ENCODE results near the gene NAE1.

NAE1 gene

DNA sequence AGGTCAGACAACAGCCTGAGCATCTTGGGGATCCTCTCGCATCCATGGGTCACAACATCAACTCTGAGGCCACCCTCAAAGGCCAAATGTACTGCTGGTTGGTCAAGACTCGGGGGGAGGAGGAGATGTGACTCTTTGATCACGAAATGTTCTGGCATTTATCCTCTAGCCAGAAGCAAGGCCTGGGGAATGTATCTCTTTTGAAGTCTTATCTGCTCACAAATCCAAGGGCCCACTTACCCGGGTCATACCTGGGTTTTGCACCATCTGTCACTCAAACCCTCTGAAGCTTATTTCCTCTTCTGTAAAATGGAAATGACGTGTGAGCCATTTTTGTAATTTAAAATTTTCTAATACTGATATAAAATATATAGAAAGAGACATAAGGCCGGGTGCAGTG, 26.7 kb upstream of the NAE1 start:
- no peak overlapping the region for H3K4me2 ChIP-seq (ENCODE audit: low read depth, low read length, poor library complexity, severe bottlenecking)
- no peaks in the 10 kb centered on the region for H3K36me3 ChIP-seq (ENCODE audit: insufficient read depth, low read length)
- H3F3A ChIP-seq (ENCODE audit: low read depth): no peaks in the 10 kb centered on the region
- H4K20me1 ChIP-seq (ENCODE audit: insufficient read depth, low read length, poor library complexity, severe bottlenecking): no peaks in the 10 kb centered on the region
- no peak overlapping the region for H3K4me3 ChIP-seq (ENCODE audit: low read length, poor library complexity, severe bottlenecking)
- no peaks in the 10 kb centered on the region for H3K9me3 ChIP-seq (ENCODE audit: insufficient read depth, low read depth, low read length)
- no peaks in the 10 kb centered on the region for H3K4me1 ChIP-seq (ENCODE audit: insufficient read depth, low read length, poor library complexity, severe bottlenecking)
- H2AFZ ChIP-seq (ENCODE audit: low read length): no peak overlapping the region
- H3K9ac ChIP-seq (ENCODE audit: low read depth, low read length, poor library complexity, severe bottlenecking): no peak overlapping the region
- TF ChIP-seq, protein P1, sequence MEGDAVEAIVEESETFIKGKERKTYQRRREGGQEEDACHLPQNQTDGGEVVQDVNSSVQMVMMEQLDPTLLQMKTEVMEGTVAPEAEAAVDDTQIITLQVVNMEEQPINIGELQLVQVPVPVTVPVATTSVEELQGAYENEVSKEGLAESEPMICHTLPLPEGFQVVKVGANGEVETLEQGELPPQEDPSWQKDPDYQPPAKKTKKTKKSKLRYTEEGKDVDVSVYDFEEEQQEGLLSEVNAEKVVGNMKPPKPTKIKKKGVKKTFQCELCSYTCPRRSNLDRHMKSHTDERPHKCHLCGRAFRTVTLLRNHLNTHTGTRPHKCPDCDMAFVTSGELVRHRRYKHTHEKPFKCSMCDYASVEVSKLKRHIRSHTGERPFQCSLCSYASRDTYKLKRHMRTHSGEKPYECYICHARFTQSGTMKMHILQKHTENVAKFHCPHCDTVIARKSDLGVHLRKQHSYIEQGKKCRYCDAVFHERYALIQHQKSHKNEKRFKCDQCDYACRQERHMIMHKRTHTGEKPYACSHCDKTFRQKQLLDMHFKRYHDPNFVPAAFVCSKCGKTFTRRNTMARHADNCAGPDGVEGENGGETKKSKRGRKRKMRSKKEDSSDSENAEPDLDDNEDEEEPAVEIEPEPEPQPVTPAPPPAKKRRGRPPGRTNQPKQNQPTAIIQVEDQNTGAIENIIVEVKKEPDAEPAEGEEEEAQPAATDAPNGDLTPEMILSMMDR (conservative IDR thresholded peaks at IDR 0.05; ENCODE audit: low read length): no peak
- no peak for TF ChIP-seq EZH2phosphoT487 (IDR thresholded peaks at IDR 0.05; ENCODE audit: borderline replicate concordance)
- H3K9me2 ChIP-seq (replicated peaks; ENCODE audit: low read depth, low read length): no peaks in the 10 kb centered on the region
- H3K27me3 ChIP-seq (ENCODE audit: insufficient read depth, low read length, poor library complexity, severe bottlenecking): no peaks in the 10 kb centered on the region
- no peaks in the 10 kb centered on the region for H3K79me2 ChIP-seq (ENCODE audit: insufficient read depth, low read length)

DNA sequence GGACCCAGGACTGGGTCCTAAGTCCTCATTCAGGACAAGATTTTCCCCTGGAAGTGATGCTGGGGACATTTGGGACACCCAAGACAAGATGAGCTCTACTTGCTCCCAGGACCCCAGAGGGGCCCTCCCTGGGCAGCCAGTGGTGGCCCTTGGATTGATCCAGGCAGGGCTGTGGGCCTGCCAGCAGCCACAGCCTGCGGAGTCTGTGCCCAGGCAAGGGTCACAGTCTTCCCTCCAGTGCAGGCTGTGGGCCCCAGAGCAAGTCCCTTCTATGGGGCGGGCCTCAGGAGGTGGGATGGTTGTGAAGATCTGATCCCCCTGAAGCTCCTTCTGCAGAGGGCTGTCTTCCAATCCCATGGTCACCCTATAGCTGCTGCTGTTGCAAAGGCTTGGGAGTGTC, 26.0 kb upstream of the NAE1 start:
- no peaks in the 10 kb centered on the region for H3K9me2 ChIP-seq (replicated peaks; ENCODE audit: low read depth, low read length)

DNA sequence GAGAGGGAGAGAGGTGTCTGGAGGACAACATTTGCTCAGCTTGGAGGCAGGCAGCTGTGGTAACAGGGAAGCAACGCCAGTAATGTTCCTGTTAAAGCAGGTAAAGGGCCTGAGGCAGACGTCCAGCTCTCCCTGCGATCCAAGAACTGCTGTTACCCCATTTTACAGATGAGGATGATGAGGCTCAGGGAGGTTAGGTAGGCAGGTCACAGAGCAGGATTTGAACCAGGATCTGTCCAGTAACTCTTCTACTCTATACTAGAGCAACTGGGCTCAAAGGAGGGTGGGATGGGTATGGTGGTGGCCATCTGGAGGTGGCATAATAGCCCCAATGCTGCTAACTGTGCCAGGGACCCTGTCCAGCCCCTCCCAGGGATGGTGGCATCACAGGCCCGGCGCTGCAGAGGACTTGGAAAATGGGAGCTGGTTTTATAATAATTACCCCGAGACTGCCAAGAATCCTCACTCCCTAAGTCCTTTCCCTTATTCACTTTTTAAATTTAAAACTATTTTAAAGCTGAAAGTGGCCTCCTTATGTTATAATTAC, 25.5 kb upstream of the NAE1 start:
- Histone ChIP-seq H2AFZ (ENCODE audit: low read length) (no peak overlapping the region), H3K9me3 (ENCODE audit: insufficient read depth, low read depth, low read length) (no peaks in the 10 kb centered on the region), H3K4me2 (ENCODE audit: low read depth, low read length, poor library complexity, severe bottlenecking) (no peak overlapping the region), H3F3A (ENCODE audit: low read depth) (no peaks in the 10 kb centered on the region), H3K79me2 (ENCODE audit: insufficient read depth, low read length) (no peaks in the 10 kb centered on the region), H3K9ac (ENCODE audit: low read depth, low read length, poor library complexity, severe bottlenecking) (no peak overlapping the region), H3K4me3 (ENCODE audit: low read length, poor library complexity, severe bottlenecking) (no peak overlapping the region), H3K27me3 (ENCODE audit: insufficient read depth, low read length, poor library complexity, severe bottlenecking) (no peaks in the 10 kb centered on the region), H3K36me3 (ENCODE audit: insufficient read depth, low read length) (no peaks in the 10 kb centered on the region), H3K4me1 (ENCODE audit: insufficient read depth, low read length, poor library complexity, severe bottlenecking) (no peaks in the 10 kb centered on the region), H3K9me2 (replicated peaks; ENCODE audit: low read depth, low read length) (no peaks in the 10 kb centered on the region), H4K20me1 (ENCODE audit: insufficient read depth, low read length, poor library complexity, severe bottlenecking) (no peaks in the 10 kb centered on the region)
- no peak for TF ChIP-seq EZH2phosphoT487 (IDR thresholded peaks at IDR 0.05; ENCODE audit: borderline replicate concordance)
- TF ChIP-seq, protein P1 (conservative IDR thresholded peaks at IDR 0.05; ENCODE audit: low read length): no peak

More for the DNA sequence above, 26.0 kb upstream of the NAE1 start:
- no peaks in the 10 kb centered on the region for H3K79me2 ChIP-seq (ENCODE audit: insufficient read depth, low read length)
- H3F3A ChIP-seq (ENCODE audit: low read depth): no peaks in the 10 kb centered on the region
- no peaks in the 10 kb centered on the region for H3K27me3 ChIP-seq (ENCODE audit: insufficient read depth, low read length, poor library complexity, severe bottlenecking)
- no peaks in the 10 kb centered on the region for H3K36me3 ChIP-seq (ENCODE audit: insufficient read depth, low read length)
- TF ChIP-seq, protein P1 (conservative IDR thresholded peaks at IDR 0.05; ENCODE audit: low read length): no peak
- H4K20me1 ChIP-seq (ENCODE audit: insufficient read depth, low read length, poor library complexity, severe bottlenecking): no peaks in the 10 kb centered on the region
- H3K4me1 ChIP-seq (ENCODE audit: insufficient read depth, low read length, poor library complexity, severe bottlenecking): no peaks in the 10 kb centered on the region
- H3K4me3 ChIP-seq (ENCODE audit: low read length, poor library complexity, severe bottlenecking): no peak overlapping the region
- no peak overlapping the region for H3K4me2 ChIP-seq (ENCODE audit: low read depth, low read length, poor library complexity, severe bottlenecking)
- no peak overlapping the region for H3K9ac ChIP-seq (ENCODE audit: low read depth, low read length, poor library complexity, severe bottlenecking)
- H3K9me3 ChIP-seq (ENCODE audit: insufficient read depth, low read depth, low read length): no peaks in the 10 kb centered on the region
- H2AFZ ChIP-seq (ENCODE audit: low read length): no peak overlapping the region
